Measurements from ENCODE around the gene WDR86. TPM values are rescaled to one million over a fixed set of nuclear protein-coding genes. Genes with fewer than 3 reads are reported as not detected.

Gene WDR86
- total and polyA plus RNA-seq, 2 of the 4 experiments (the other 2 are of a cell fraction) = not detected

DNA sequence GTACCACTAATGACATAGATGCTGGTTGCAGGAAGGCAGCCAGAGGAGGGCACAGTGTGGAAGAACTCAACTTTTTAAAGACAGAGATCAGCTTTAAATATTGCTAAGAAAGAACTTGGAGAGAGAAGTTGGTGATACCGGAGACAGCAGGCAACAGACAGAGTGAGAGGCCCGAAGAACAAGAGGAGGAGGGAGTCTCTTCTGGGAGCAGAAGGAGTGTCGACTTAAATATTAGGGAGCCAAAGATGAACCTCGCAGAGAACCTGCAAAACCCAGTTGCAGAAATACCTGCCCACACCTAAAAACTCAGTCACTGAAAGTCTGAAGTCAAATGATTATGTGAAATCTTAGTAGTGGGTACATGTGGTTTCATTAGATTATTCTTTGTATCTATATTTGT lies 3.4 kb upstream of the WDR86 start:
- Histone ChIP-seq H3K4ac (ENCODE audit: low read depth, low read length) (no peak overlapping the region), H4K20me1 (ENCODE audit: insufficient read depth, low read length) (no peaks in the 10 kb centered on the region), H3K27me3 (ENCODE audit: control insufficient read depth, insufficient read depth, low read length) (peaks cover 66% of the 10 kb centered on the region), H3K4me1 (ENCODE audit: control insufficient read depth, insufficient read depth, low read length) (no peaks in the 10 kb centered on the region; the same call in 1 of the 2 replicates), H3K23ac (ENCODE audit: low read depth, low read length) (no peak overlapping the region), H2AFZ (replicated peaks; ENCODE audit: low read length, poor library complexity) (no peak overlapping the region), H4K5ac (ENCODE audit: low read depth, low read length) (no peak overlapping the region), H3K4me3 (ENCODE audit: insufficient read depth, low read depth, low read length) (no peak overlapping the region), H3K9me3 (ENCODE audit: control insufficient read depth, insufficient read depth, low read length) (no peaks in the 10 kb centered on the region; the same call in 1 of the 2 replicates), H3K56ac (ENCODE audit: extremely low read depth, insufficient read depth, low read length) (no peak overlapping the region), H2BK20ac (ENCODE audit: low read depth, low read length) (no peak overlapping the region), H2AK5ac (ENCODE audit: low read depth, low read length) (no peak overlapping the region), H3K9me1 (ENCODE audit: insufficient read depth, low read length) (0 out of 2 replicates have a peak, but pooled peaks cover 3% of the 10 kb centered on the region), H2BK5ac (ENCODE audit: low read depth, low read length, poor library complexity, severe bottlenecking) (no peak overlapping the region), H3K9ac (ENCODE audit: low read depth, low read length) (no peak overlapping the region), H4K91ac (ENCODE audit: insufficient read depth, low read depth, low read length) (no peak overlapping the region), H3K27ac (ENCODE audit: insufficient read depth, low read length) (no peak overlapping the region), H3K14ac (replicated peaks; ENCODE audit: low read depth, low read length) (no peak overlapping the region), H3K4me2 (ENCODE audit: low read depth, low read length) (no peak overlapping the region), H3K79me1 (ENCODE audit: low read depth in 1 of 2, low read length in 2 of 2) (no peaks in the 10 kb centered on the region), H4K8ac (ENCODE audit: low read depth in 2 of 2, low read length in 2 of 2) (no peak overlapping the region), H2AK9ac (replicated peaks; ENCODE audit: low read depth, low read length, poor library complexity) (no peak overlapping the region), H2BK15ac (ENCODE audit: low read depth, low read length) (no peak overlapping the region), H2BK120ac (ENCODE audit: low read depth, low read length) (no peak overlapping the region), H3K36me3 (ENCODE audit: control insufficient read depth, insufficient read depth, low read length) (no peaks in the 10 kb centered on the region), H3K18ac (ENCODE audit: low read depth, low read length) (no peak overlapping the region)
- no peak for ATAC-seq (ENCODE audit: low read depth)
- intact Hi-C loops (cut with micrococcal nuclease) (no loop called here), in situ Hi-C loops (cut with MboI; ENCODE audit: low sequenced_read_pairs) (no loop called here), dilution Hi-C loops (cut with HindIII; ENCODE audit: low sequenced_read_pairs, unreplicated experiment) (no loop called here)
- POLR2A ChIA-PET (ENCODE audit: unreplicated experiment) = no interaction called here
- TF ChIP-seq USF2 (IDR thresholded peaks at IDR 0.05; ENCODE audit: low read depth, low read length) (no peak), FOS (IDR thresholded peaks at IDR 0.05; ENCODE audit: low read depth, low read length) (no peak), CTCF (conservative IDR thresholded peaks at IDR 0.05; ENCODE audit: low read depth, low read length) (no peak), RFX5 (IDR thresholded peaks at IDR 0.05; ENCODE audit: low read depth, low read length) (no peak), POLR2A (IDR thresholded peaks at IDR 0.05; ENCODE audit: low read depth, low read length) (no peak), BHLHE40 (IDR thresholded peaks at IDR 0.05; ENCODE audit: low read depth, low read length) (no peak), RAD21 (IDR thresholded peaks at IDR 0.05; ENCODE audit: low read length) (no peak), MAZ (IDR thresholded peaks at IDR 0.05; ENCODE audit: borderline replicate concordance, low read depth, low read length) (no peak), SMC3 (IDR thresholded peaks at IDR 0.05; ENCODE audit: low read depth, low read length) (no peak), RCOR1 (IDR thresholded peaks at IDR 0.05; ENCODE audit: insufficient replicate concordance, low read length) (no peak), NFE2L2 (IDR thresholded peaks at IDR 0.05; ENCODE audit: low read depth, low read length) (no peak)
- no TSS peak for BruUV-seq (replicated peaks)
- CTCF ChIA-PET = no interaction called here
- WGBS, 2 experiments (ENCODE audit: extremely low coverage in 2 of 2, insufficient read length in 1 of 2) = no CpG with 5 or more reads among the region's 4 CpGs
- DNase-seq = no peak
